Osteocyte (in vitro differentiated cells): Measurements from ENCODE around the gene ERBB3. TPM values are rescaled to one million over a fixed set of nuclear protein-coding genes. Genes with fewer than 3 reads are reported as not detected.

Experiments used
- DNase-seq: peaks from one replicate; pipeline ENCODE4 v3.0.0; 2021; ENCODE audit warnings: mixed read lengths; ENCODE audit not compliant: unreplicated experiment; ENCODE audit errors: extremely low spot score
- H3K27ac Mint-ChIP-seq: one replicate; pipeline ENCODE4 v1.8.0; 2021; ENCODE audit warnings: mild to moderate bottlenecking, mixed read lengths; ENCODE audit not compliant: unreplicated experiment
- H3K27me3 Mint-ChIP-seq: one replicate; pipeline ENCODE4 v1.8.0; 2021; ENCODE audit warnings: mixed read lengths; ENCODE audit not compliant: unreplicated experiment
- H3K36me3 Mint-ChIP-seq: one replicate; pipeline ENCODE4 v1.8.0; 2021; ENCODE audit warnings: mixed read lengths; ENCODE audit not compliant: unreplicated experiment
- H3K4me1 Mint-ChIP-seq: one replicate; pipeline ENCODE4 v1.8.0; 2021; ENCODE audit warnings: mixed read lengths; ENCODE audit not compliant: unreplicated experiment
- H3K4me3 Mint-ChIP-seq: one replicate; pipeline ENCODE4 v1.8.0; 2021; ENCODE audit warnings: mild to moderate bottlenecking, moderate library complexity, mixed read lengths; ENCODE audit not compliant: unreplicated experiment
- H3K9me3 Mint-ChIP-seq: one replicate; pipeline ENCODE4 v1.8.0; 2021; ENCODE audit warnings: mixed read lengths; ENCODE audit not compliant: unreplicated experiment
- CTCF ChIP-seq: fragments of 200-600 bp; sonication (generic); IDR thresholded peaks from 2 replicates; pipeline ENCODE4 v1.5.0; 2021; ENCODE audit warnings: antibody characterized with exemption, mild to moderate bottlenecking, moderate library complexity
- long read RNA-seq: library from polyadenylated mRNA; unstranded; transcript quantifications from one replicate; pipeline ENCODE4 v2.0.0, GENCODE V29; 2021
- total RNA-seq: library from RNA; stranded (reverse); gene quantifications from 2 replicates; pipeline ENCODE4 v1.2.1, GENCODE V29; 2021

The ERBB3 gene
- total RNA-seq: 0.97 and 1.2 TPM in 2 replicates
- long read RNA-seq: 0 reads

GRCh38 chr12:56079723-56080555 is at the start of gene ERBB3:
TSS of gene ERBB3 (plus strand) at chr12:56080165. CDS start at chr12:56080301, 136 bp downstream.
- H3K9me3 Mint-ChIP-seq: no peaks in the 10 kb centered on the region
- peak within 1 kb of the TSS; percentile 76 for H3K4me3 Mint-ChIP-seq
- peak; percentile 88 for DNase-seq
- no peaks in the 10 kb centered on the region for H3K36me3 Mint-ChIP-seq
- H3K27ac Mint-ChIP-seq: peak within 1 kb of the TSS; percentile 85
- no peak for TF ChIP-seq CTCF
- H3K4me1 Mint-ChIP-seq: peaks cover 7% of the 10 kb centered on the region
- no peaks in the 10 kb centered on the region for H3K27me3 Mint-ChIP-seq

- Mint-ChIP-seq H3K27ac (no peak overlapping the region), H3K27me3 (no peaks in the 10 kb centered on the region), H3K9me3 (no peaks in the 10 kb centered on the region), H3K4me3 (no peak overlapping the region), H3K4me1 (peaks cover 1% of the 10 kb centered on the region), H3K36me3 (peaks cover 26% of the 10 kb centered on the region)
- DNase-seq: no peak
- TF ChIP-seq CTCF: no peak
These were observed 48.0 kb upstream of the ERBB3 start for GRCh38 chr12:56031987-56032386.

- Mint-ChIP-seq H3K4me3 (no peak overlapping the region), H3K4me1 (peaks cover 5% of the 10 kb centered on the region), H3K27ac (no peak overlapping the region), H3K9me3 (no peaks in the 10 kb centered on the region), H3K27me3 (no peaks in the 10 kb centered on the region), H3K36me3 (peaks cover 21% of the 10 kb centered on the region)
- no peak for DNase-seq
- no peak for TF ChIP-seq CTCF
These were observed 45.2 kb upstream of the ERBB3 start for GRCh38 chr12:56034586-56035332.

GRCh38 chr12:56037161-56037560 is 42.8 kb upstream of the ERBB3 start:
- DNase-seq: no peak
- peaks cover 16% of the 10 kb centered on the region for H3K36me3 Mint-ChIP-seq
- no peak overlapping the region for H3K4me3 Mint-ChIP-seq
- no peaks in the 10 kb centered on the region for H3K9me3 Mint-ChIP-seq
- no peak overlapping the region for H3K27ac Mint-ChIP-seq
- no peak for TF ChIP-seq CTCF
- peaks cover 12% of the 10 kb centered on the region for H3K4me1 Mint-ChIP-seq
- no peaks in the 10 kb centered on the region for H3K27me3 Mint-ChIP-seq
